Muscle layer of colon (tissue), 2 donors: ENCODE measurements around the gene NUP210L.
"Not testable (repeated sequence)": the region's sequence is repeated elsewhere in the genome, so short reads cannot be mapped to it uniquely, and the experiment has no call there.

ENCODE experiments used
- H3K27ac ChIP-seq: one replicate; pipeline ENCODE4 v1.7.0; 2013; ENCODE audit warnings: low read depth, mild to moderate bottlenecking, low read length, moderate library complexity
- H3K27me3 ChIP-seq, 2 donors: one replicate each; pipeline ENCODE4 v1.7.0; 2013; ENCODE audit warnings: low read length in 2 of 2, mild to moderate bottlenecking in 2 of 2; ENCODE audit not compliant: insufficient read depth in 2 of 2, control insufficient read depth in 1 of 2
- H3K36me3 ChIP-seq: one replicate; pipeline ENCODE4 v1.7.0; 2013; ENCODE audit warnings: mild to moderate bottlenecking, low read length; ENCODE audit not compliant: insufficient read depth
- H3K4me1 ChIP-seq: one replicate; pipeline ENCODE4 v1.7.0; 2013; ENCODE audit warnings: mild to moderate bottlenecking, low read length; ENCODE audit not compliant: insufficient read depth
- H3K4me3 ChIP-seq, 2 donors: one replicate each; pipeline ENCODE4 v1.7.0; 2013; ENCODE audit warnings: low read length in 2 of 2, low read depth in 1 of 2, mild to moderate bottlenecking in 1 of 2, moderate library complexity in 1 of 2
- H3K9ac ChIP-seq: one replicate; pipeline ENCODE4 v1.7.0; 2013; ENCODE audit warnings: low read length
- H3K9me3 ChIP-seq: one replicate; pipeline ENCODE4 v1.7.0; 2013; ENCODE audit warnings: mild to moderate bottlenecking, low read length
- donor health status: abdominal sarcoma.
- donor health status: Adenocarcinoma of cecum.

Gene NUP210L

GRCh38 chr1:154141240-154141639, 13.6 kb downstream of the NUP210L start:
- Histone ChIP-seq H3K4me3 (no peak overlapping the region), H3K27ac (no peak overlapping the region), H3K9me3 (no peaks in the 10 kb centered on the region), H3K9ac (no peak overlapping the region), H3K36me3 (no peaks in the 10 kb centered on the region), H3K27me3 (no peaks in the 10 kb centered on the region), H3K4me1 (no peaks in the 10 kb centered on the region)

- no peak overlapping the region for H3K27ac ChIP-seq
- H3K4me1 ChIP-seq, result no peaks in the 10 kb centered on the region
- H3K9me3 ChIP-seq, result no peaks in the 10 kb centered on the region
- H3K4me3 ChIP-seq, result no peak overlapping the region
- H3K27me3 ChIP-seq, result no peaks in the 10 kb centered on the region
- no peak overlapping the region for H3K9ac ChIP-seq
- H3K36me3 ChIP-seq, result no peaks in the 10 kb centered on the region
These were observed 17.0 kb downstream of the NUP210L start for GRCh38 chr1:154137888-154138287.

- H3K9me3 ChIP-seq, result no peaks in the 10 kb centered on the region
- no peak overlapping the region for H3K9ac ChIP-seq
- H3K4me3 ChIP-seq, result no peak overlapping the region
- no peak overlapping the region for H3K27ac ChIP-seq
- no peaks in the 10 kb centered on the region for H3K4me1 ChIP-seq
- no peaks in the 10 kb centered on the region for H3K36me3 ChIP-seq
- no peaks in the 10 kb centered on the region for H3K27me3 ChIP-seq
These were observed 21.6 kb downstream of the NUP210L start for GRCh38 chr1:154133256-154133655.

GRCh38 chr1:154129391-154129970, 25.4 kb downstream of the NUP210L start:
- Histone ChIP-seq H3K4me3 (no peak overlapping the region), H3K9ac (no peak overlapping the region)

GRCh38 chr1:154123205-154123604, 31.7 kb downstream of the NUP210L start:
- not testable (repeated sequence) for H3K27ac ChIP-seq, H3K36me3 ChIP-seq, H3K4me1 ChIP-seq, H3K27me3 ChIP-seq, H3K4me3 ChIP-seq, H3K9me3 ChIP-seq, H3K9ac ChIP-seq

More at GRCh38 chr1:154129391-154129970, 25.4 kb downstream of the NUP210L start:
- no peaks in the 10 kb centered on the region for H3K27me3 ChIP-seq
- no peaks in the 10 kb centered on the region for H3K4me1 ChIP-seq
- H3K9me3 ChIP-seq, result no peaks in the 10 kb centered on the region
- H3K36me3 ChIP-seq, result no peaks in the 10 kb centered on the region
- H3K27ac ChIP-seq, result no peak overlapping the region

- no peak overlapping the region for H3K9ac ChIP-seq
- H3K27ac ChIP-seq, result no peak overlapping the region
- no peaks in the 10 kb centered on the region for H3K9me3 ChIP-seq
- H3K27me3 ChIP-seq, result no peaks in the 10 kb centered on the region
- H3K36me3 ChIP-seq, result no peaks in the 10 kb centered on the region
- no peaks in the 10 kb centered on the region for H3K4me1 ChIP-seq
- no peak overlapping the region for H3K4me3 ChIP-seq
These were observed 37.2 kb downstream of the NUP210L start for GRCh38 chr1:154117642-154118041.

- no peaks in the 10 kb centered on the region for H3K4me1 ChIP-seq
- H3K27me3 ChIP-seq, result no peaks in the 10 kb centered on the region
These were observed 39.7 kb downstream of the NUP210L start for GRCh38 chr1:154115180-154115579.

GRCh38 chr1:154104433-154105082, 50.3 kb downstream of the NUP210L start:
- no peak overlapping the region for H3K27ac ChIP-seq
- H3K4me1 ChIP-seq, result no peaks in the 10 kb centered on the region
- no peaks in the 10 kb centered on the region for H3K9me3 ChIP-seq
- no peak overlapping the region for H3K9ac ChIP-seq
- no peak overlapping the region for H3K4me3 ChIP-seq
- no peaks in the 10 kb centered on the region for H3K27me3 ChIP-seq
- no peaks in the 10 kb centered on the region for H3K36me3 ChIP-seq

More at GRCh38 chr1:154115180-154115579, 39.7 kb downstream of the NUP210L start:
- H3K9ac ChIP-seq, result no peak overlapping the region
- H3K9me3 ChIP-seq, result no peaks in the 10 kb centered on the region
- no peaks in the 10 kb centered on the region for H3K36me3 ChIP-seq
- H3K4me3 ChIP-seq, result no peak overlapping the region
- no peak overlapping the region for H3K27ac ChIP-seq

- not testable (repeated sequence) for H3K9ac ChIP-seq, H3K9me3 ChIP-seq, H3K36me3 ChIP-seq, H3K4me3 ChIP-seq, H3K27ac ChIP-seq, H3K27me3 ChIP-seq, H3K4me1 ChIP-seq
These were observed 54.7 kb downstream of the NUP210L start for GRCh38 chr1:154100141-154100540.

GRCh38 chr1:154097873-154098272, 57.0 kb downstream of the NUP210L start:
- Histone ChIP-seq H3K27ac (no peak overlapping the region), H3K4me1 (no peaks in the 10 kb centered on the region), H3K27me3 (no peaks in the 10 kb centered on the region), H3K9me3 (no peaks in the 10 kb centered on the region), H3K9ac (no peak overlapping the region), H3K4me3 (no peak overlapping the region), H3K36me3 (no peaks in the 10 kb centered on the region)

- no peaks in the 10 kb centered on the region for H3K9me3 ChIP-seq
- no peaks in the 10 kb centered on the region for H3K4me1 ChIP-seq
- H3K36me3 ChIP-seq, result no peaks in the 10 kb centered on the region
- H3K27ac ChIP-seq, result no peak overlapping the region
- no peak overlapping the region for H3K4me3 ChIP-seq
- H3K9ac ChIP-seq, result no peak overlapping the region
- H3K27me3 ChIP-seq, result no peaks in the 10 kb centered on the region
These were observed 59.3 kb downstream of the NUP210L start for GRCh38 chr1:154095456-154096060.

GRCh38 chr1:154094411-154094810, 60.5 kb downstream of the NUP210L start:
- H3K27ac ChIP-seq, result no peak overlapping the region
- H3K4me3 ChIP-seq, result no peak overlapping the region
- no peak overlapping the region for H3K9ac ChIP-seq
- H3K4me1 ChIP-seq, result no peaks in the 10 kb centered on the region
- H3K27me3 ChIP-seq, result no peaks in the 10 kb centered on the region
- H3K36me3 ChIP-seq, result no peaks in the 10 kb centered on the region
- H3K9me3 ChIP-seq, result no peaks in the 10 kb centered on the region
